ENCODE data around the gene AFAP1.

DNA sequence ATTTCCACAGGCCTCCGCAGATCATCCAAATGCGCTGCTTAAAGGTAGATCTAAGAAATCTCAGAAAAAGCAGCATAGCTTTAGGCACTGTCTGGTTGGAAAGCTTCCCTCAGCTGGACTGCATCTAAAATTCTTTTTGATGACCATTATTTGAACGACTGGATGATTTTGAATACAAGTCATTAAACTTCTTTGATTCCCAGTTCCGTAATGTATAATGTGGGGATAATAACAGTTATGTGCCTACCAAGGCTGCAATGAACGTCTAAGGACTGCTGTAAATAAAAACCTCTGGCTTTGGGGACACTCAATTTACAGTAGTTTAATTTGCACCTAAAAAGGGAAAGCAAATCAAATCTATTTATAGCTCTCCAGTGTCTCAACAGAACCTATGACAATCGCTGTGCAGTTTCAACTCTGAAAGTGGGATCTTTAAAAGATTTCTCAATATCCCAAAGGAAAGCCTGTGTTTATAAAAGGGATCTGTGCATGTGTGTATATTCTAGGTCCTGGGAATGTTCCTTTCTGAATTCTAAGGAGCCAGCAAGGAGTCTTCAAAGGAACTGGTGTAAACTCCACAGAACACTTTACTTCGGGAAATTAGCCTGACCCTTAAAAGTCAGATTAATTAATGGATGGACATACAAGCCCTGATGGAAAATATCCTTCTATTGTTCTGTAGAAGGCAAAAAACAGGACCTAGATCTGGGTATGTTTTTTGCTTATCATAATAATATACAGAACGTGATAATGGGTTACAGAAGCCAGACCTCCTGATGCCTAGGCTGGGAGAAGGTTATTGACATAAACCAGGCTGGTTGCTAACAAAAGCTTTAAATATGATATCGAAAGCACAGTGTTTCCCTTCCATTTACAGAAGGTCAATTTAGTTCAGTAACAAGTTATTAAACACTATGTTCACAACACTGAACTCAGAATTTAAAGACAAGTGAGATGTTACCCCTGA, 53.4 kb downstream of the AFAP1 start:
- TF ChIP-seq EZH2 (IDR thresholded peaks at IDR 0.05; ENCODE audit: low read length) = no peak
- TF ChIP-seq, protein P1, sequence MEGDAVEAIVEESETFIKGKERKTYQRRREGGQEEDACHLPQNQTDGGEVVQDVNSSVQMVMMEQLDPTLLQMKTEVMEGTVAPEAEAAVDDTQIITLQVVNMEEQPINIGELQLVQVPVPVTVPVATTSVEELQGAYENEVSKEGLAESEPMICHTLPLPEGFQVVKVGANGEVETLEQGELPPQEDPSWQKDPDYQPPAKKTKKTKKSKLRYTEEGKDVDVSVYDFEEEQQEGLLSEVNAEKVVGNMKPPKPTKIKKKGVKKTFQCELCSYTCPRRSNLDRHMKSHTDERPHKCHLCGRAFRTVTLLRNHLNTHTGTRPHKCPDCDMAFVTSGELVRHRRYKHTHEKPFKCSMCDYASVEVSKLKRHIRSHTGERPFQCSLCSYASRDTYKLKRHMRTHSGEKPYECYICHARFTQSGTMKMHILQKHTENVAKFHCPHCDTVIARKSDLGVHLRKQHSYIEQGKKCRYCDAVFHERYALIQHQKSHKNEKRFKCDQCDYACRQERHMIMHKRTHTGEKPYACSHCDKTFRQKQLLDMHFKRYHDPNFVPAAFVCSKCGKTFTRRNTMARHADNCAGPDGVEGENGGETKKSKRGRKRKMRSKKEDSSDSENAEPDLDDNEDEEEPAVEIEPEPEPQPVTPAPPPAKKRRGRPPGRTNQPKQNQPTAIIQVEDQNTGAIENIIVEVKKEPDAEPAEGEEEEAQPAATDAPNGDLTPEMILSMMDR (optimal IDR thresholded peaks at IDR 0.05 in 1 of 3, IDR thresholded peaks at IDR 0.05 in 1 of 3, conservative IDR thresholded peaks at IDR 0.05 in 1 of 3; ENCODE audit: extremely low read depth in 1 of 3, insufficient read depth in 2 of 3, low read length in 3 of 3) = no peak
